WTC11 (cell line): ENCODE results near the gene TOB1. TPM values are rescaled to one million over a fixed set of nuclear protein-coding genes. Genes with fewer than 3 reads are reported as not detected.

Experiments used
- ATAC-seq: fragments of 200-7000 bp; cut with Tn5 transposase; 2 replicates; pipeline ENCODE4 v1.10.0; 2021; ENCODE audit warnings: mild to moderate bottlenecking, moderate library complexity
- CTCF ChIA-PET: fragments of 300-600 bp; sonication (Branson Sonifier 250); formaldehyde crosslinking; loops from one replicate; lab custom pipeline; 2021; ENCODE audit warnings: antibody characterized with exemption; lab: Charles Lee
- POLR2A ChIA-PET: fragments of 350-600 bp; sonication (Branson Sonifier 250); formaldehyde crosslinking; loops from one replicate; lab custom pipeline; 2021; ENCODE audit warnings: antibody characterized with exemption; lab: Charles Lee
- DNase-seq: peaks from one replicate; pipeline ENCODE4 v3.0.0; 2021; ENCODE audit warnings: low spot score
- H3K27ac Mint-ChIP-seq: 2 replicates; pipeline ENCODE4 v1.8.0; 2021; ENCODE audit warnings: mixed read lengths
- H3K27me3 Mint-ChIP-seq: 2 replicates; pipeline ENCODE4 v1.8.0; 2021; ENCODE audit warnings: low read depth, mild to moderate bottlenecking, moderate library complexity, mixed read lengths
- H3K36me3 Mint-ChIP-seq: 2 replicates; pipeline ENCODE4 v1.8.0; 2021; ENCODE audit warnings: mixed read lengths
- H3K4me1 Mint-ChIP-seq: 2 replicates; pipeline ENCODE4 v1.8.0; 2022; ENCODE audit warnings: mixed read lengths
- H3K4me3 Mint-ChIP-seq: 2 replicates; pipeline ENCODE4 v1.8.0; 2021; ENCODE audit warnings: mild to moderate bottlenecking, moderate library complexity, mixed read lengths
- H3K9me3 Mint-ChIP-seq: 2 replicates; pipeline ENCODE4 v1.8.0; 2021; ENCODE audit warnings: mixed read lengths
- GABPB1 ChIP-seq: sonication (generic); formaldehyde crosslinking; IDR thresholded peaks from 2 replicates; pipeline ENCODE4 v1.8.1; 2023; ENCODE audit warnings: mild to moderate bottlenecking, missing genetic modification reagents
- KAT7 ChIP-seq: sonication (generic); formaldehyde crosslinking; IDR thresholded peaks from 2 replicates; pipeline ENCODE4 v1.8.1; 2023; ENCODE audit warnings: missing genetic modification reagents, mild to moderate bottlenecking, borderline replicate concordance
- NFE2L1 ChIP-seq: sonication (generic); formaldehyde crosslinking; IDR thresholded peaks from 2 replicates; pipeline ENCODE4 v1.8.1; 2023; ENCODE audit warnings: missing genetic modification reagents
- NR1H2 ChIP-seq: sonication (generic); formaldehyde crosslinking; IDR thresholded peaks from 2 replicates; pipeline ENCODE4 v1.9.0; 2021; ENCODE audit warnings: mild to moderate bottlenecking, moderate library complexity, missing genetic modification reagents
- SMAD3 ChIP-seq: sonication (generic); formaldehyde crosslinking; IDR thresholded peaks from 2 replicates; pipeline ENCODE4 v1.8.0; 2022; ENCODE audit warnings: missing genetic modification reagents, mild to moderate bottlenecking, borderline replicate concordance
- ZBTB21 ChIP-seq: sonication (generic); formaldehyde crosslinking; IDR thresholded peaks from 2 replicates; pipeline ENCODE4 v1.8.1; 2023; ENCODE audit warnings: mild to moderate bottlenecking, missing genetic modification reagents, borderline replicate concordance
- total RNA-seq: library from RNA; stranded (reverse); gene quantifications from 3 replicates; pipeline ENCODE4 v1.2.3, GENCODE V29; 2021
- TF ChIP-seq, protein P1 (sequence below): sonication (generic); formaldehyde crosslinking; IDR thresholded peaks from 2 replicates; pipeline ENCODE4 v1.8.0; 2022; ENCODE audit warnings: mild to moderate bottlenecking, missing genetic modification reagents
- TF ChIP-seq, protein P2 (sequence below): sonication (generic); formaldehyde crosslinking; IDR thresholded peaks from 2 replicates; pipeline ENCODE4 v1.8.1; 2023; ENCODE audit warnings: mild to moderate bottlenecking, missing genetic modification reagents
- TF ChIP-seq, protein P3 (sequence below): sonication (generic); formaldehyde crosslinking; IDR thresholded peaks from 2 replicates; pipeline ENCODE4 v1.8.1; 2023; ENCODE audit warnings: mild to moderate bottlenecking, moderate library complexity, missing genetic modification reagents
- TF ChIP-seq, protein P4 (sequence below): sonication (generic); formaldehyde crosslinking; IDR thresholded peaks from 2 replicates; pipeline ENCODE4 v1.8.0; 2023; ENCODE audit warnings: missing genetic modification reagents, mild to moderate bottlenecking, borderline replicate concordance
- TF ChIP-seq, protein P5 (sequence below): sonication (generic); formaldehyde crosslinking; IDR thresholded peaks from 2 replicates; pipeline ENCODE4 v1.8.1; 2023; ENCODE audit warnings: mild to moderate bottlenecking, missing genetic modification reagents
- TF ChIP-seq, protein P6 (sequence below): fragments of 200-600 bp; IDR thresholded peaks from 2 replicates; pipeline ENCODE4 v1.8.0; 2022; ENCODE audit warnings: antibody characterized with exemption

Gene TOB1
- total RNA-seq, 1 experiment from 2014 or later, result 36.0 TPM

DNA sequence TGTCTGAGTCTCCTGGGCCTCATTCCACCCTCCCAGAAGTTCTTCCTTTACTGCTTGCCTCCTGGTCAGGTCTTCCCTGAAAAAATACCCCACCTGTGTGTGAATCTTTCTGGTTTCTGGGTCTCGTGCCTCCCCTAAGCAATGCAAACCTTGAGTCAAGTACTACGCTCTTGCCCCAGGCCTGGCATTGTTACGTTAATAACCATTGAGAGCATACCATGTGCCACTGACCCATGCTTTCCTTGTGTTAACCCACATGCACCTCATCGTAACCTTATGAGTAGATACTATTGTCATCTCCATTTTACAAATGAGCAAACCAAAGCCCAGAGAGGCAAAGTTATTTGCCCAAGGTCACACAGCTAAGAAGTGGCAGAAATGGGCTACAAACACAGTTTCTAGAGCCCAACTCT lies 25.4 kb upstream of the TOB1 start:
- Mint-ChIP-seq H3K27me3 (peaks cover 3% of the 10 kb centered on the region; the same call in 1 of the 2 replicates), H3K27ac (peak overlapping the region; percentile 80), H3K36me3 (no peaks in the 10 kb centered on the region), H3K4me1 (peaks cover 43% of the 10 kb centered on the region), H3K9me3 (no peaks in the 10 kb centered on the region), H3K4me3 (no peak overlapping the region)
- ChIA-PET POLR2A (interaction anchor here (0.6 to 1.5 kb wide), 2 partner anchors 25 to 200 kb away, joined by 3 to 6 read pairs; partner anchors contain the start of gene TOB1), CTCF (no interaction called here)
- ATAC-seq (peak; percentile 60), DNase-seq (no peak)
- TF ChIP-seq, protein P1, sequence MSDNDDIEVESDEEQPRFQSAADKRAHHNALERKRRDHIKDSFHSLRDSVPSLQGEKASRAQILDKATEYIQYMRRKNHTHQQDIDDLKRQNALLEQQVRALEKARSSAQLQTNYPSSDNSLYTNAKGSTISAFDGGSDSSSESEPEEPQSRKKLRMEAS (CRISPR knock-in tag), result peak; percentile 23; the same call in 1 of the 2 replicates
- no peak for TF ChIP-seq NFE2L1 (CRISPR knock-in tag)

DNA sequence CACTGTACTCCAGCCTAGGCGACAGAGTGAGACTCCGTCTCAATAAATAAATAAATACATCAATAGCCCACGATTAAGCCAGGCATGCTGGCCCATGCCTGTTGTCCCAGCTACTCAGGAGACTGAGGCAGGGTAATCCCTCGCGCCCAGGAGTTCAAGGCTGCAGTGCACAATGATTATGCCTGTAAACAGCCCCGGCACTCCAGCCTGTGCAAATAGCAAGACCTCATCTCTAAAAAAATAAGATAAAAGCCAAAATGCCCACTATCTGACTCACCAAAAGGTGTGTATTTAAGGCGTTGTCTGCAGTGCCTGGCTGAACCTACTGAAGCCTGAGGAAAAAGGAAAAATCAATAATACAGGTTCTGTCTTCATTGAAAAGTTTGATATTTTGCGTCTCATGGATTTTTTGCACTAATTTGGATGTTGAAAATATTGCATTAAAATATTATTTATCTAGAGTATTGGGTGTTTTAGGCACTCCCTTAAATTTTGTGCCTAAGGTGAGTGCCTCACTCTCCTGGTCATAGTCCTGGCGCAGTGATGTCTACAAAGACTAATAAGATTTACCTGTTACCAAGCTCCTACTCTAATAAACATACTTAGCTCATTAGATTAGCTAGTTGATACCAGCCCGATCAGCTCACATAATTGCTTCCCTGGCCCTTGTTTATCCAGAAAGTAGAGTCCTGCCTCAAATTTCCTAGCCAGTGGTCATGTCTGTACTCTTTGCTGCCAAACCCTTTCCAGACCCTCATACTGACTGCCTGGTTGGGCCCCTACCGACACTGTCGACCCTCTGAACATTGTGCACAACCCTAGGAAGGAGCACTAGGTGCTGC lies 24.7 kb upstream of the TOB1 start:
- Mint-ChIP-seq H3K27ac (peak overlapping the region; percentile 80), H3K27me3 (peaks cover 3% of the 10 kb centered on the region; the same call in 1 of the 2 replicates), H3K4me1 (peaks cover 43% of the 10 kb centered on the region), H3K4me3 (no peak overlapping the region)
- peak; percentile 30; the same call in 1 of the 2 replicates for TF ChIP-seq GABPB1 (CRISPR knock-in tag)
- TF ChIP-seq ZBTB21 (CRISPR knock-in tag), result no peak
- TF ChIP-seq, all 79 proteins: peak for 1
- ChIA-PET POLR2A (interaction anchor here (0.6 kb wide), 1 partner anchor 201 kb away, joined by 3 read pairs; no protein-coding TSS in a partner anchor), CTCF (interaction anchor here (0.5 to 1.3 kb wide), 3 partner anchors 12 to 28 kb away, joined by 3 to 4 read pairs (median 3); no protein-coding TSS in a partner anchor)
- ATAC-seq (peak; percentile 9; the same call in 1 of the 2 replicates), DNase-seq (no peak)
- Mint-ChIP-seq H3K36me3 (no peaks in the 10 kb centered on the region), H3K9me3 (no peaks in the 10 kb centered on the region)

DNA sequence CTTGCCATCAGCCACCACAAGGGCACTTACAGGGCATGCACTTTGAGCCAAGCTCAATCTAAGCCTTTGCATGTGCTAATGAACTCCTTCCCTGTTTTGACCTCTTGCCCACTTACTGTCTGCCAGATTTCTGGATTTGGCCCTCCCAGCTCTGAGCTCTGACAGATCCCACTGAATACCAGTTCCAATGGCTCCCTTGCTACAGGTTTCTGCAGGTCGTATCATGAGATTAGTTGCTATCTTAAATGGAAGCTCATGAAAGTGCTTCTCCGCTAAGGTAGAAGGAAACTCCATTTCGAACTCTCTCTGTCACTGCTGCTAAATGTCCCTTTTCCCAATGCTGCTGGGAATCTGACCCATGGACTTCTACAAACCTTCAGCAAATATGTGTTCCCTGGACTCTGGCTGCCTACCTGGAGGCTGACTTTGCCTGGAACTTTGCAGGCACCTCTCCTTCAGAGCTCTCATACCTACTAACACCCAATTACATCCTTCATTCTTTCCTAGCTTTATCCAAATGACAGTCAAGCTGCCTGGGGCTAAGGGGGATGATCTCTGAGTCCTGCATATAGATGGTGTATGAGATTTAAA lies 23.5 kb upstream of the TOB1 start:
- peaks cover 43% of the 10 kb centered on the region for H3K4me1 Mint-ChIP-seq
- H3K4me3 Mint-ChIP-seq, result no peak overlapping the region
- DNase-seq, result no peak
- no peaks in the 10 kb centered on the region for H3K36me3 Mint-ChIP-seq
- ChIA-PET POLR2A (interaction anchor here (1.2 kb wide), 1 partner anchor 23 kb away, joined by 5 read pairs; the partner anchor contains the start of gene TOB1), CTCF (interaction anchor here (0.8 to 1.4 kb wide), 7 partner anchors 10 to 106 kb away, joined by 3 to 9 read pairs (median 4); no protein-coding TSS in a partner anchor)
- H3K27ac Mint-ChIP-seq, result no peak overlapping the region
- ATAC-seq, result peak; percentile 31; the same call in 1 of the 2 replicates
- H3K9me3 Mint-ChIP-seq, result no peaks in the 10 kb centered on the region
- peaks cover 3% of the 10 kb centered on the region; the same call in 1 of the 2 replicates for H3K27me3 Mint-ChIP-seq
- TF ChIP-seq, protein P2, sequence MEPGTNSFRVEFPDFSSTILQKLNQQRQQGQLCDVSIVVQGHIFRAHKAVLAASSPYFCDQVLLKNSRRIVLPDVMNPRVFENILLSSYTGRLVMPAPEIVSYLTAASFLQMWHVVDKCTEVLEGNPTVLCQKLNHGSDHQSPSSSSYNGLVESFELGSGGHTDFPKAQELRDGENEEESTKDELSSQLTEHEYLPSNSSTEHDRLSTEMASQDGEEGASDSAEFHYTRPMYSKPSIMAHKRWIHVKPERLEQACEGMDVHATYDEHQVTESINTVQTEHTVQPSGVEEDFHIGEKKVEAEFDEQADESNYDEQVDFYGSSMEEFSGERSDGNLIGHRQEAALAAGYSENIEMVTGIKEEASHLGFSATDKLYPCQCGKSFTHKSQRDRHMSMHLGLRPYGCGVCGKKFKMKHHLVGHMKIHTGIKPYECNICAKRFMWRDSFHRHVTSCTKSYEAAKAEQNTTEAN (CRISPR knock-in tag), result no peak
- TF ChIP-seq, protein P3, sequence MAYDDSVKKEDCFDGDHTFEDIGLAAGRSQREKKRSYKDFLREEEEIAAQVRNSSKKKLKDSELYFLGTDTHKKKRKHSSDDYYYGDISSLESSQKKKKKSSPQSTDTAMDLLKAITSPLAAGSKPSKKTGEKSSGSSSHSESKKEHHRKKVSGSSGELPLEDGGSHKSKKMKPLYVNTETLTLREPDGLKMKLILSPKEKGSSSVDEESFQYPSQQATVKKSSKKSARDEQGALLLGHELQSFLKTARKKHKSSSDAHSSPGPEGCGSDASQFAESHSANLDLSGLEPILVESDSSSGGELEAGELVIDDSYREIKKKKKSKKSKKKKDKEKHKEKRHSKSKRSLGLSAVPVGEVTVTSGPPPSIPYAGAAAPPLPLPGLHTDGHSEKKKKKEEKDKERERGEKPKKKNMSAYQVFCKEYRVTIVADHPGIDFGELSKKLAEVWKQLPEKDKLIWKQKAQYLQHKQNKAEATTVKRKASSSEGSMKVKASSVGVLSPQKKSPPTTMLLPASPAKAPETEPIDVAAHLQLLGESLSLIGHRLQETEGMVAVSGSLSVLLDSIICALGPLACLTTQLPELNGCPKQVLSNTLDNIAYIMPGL (CRISPR knock-in tag), result no peak
- TF ChIP-seq NR1H2 (CRISPR knock-in tag), result no peak
- TF ChIP-seq, protein P4, sequence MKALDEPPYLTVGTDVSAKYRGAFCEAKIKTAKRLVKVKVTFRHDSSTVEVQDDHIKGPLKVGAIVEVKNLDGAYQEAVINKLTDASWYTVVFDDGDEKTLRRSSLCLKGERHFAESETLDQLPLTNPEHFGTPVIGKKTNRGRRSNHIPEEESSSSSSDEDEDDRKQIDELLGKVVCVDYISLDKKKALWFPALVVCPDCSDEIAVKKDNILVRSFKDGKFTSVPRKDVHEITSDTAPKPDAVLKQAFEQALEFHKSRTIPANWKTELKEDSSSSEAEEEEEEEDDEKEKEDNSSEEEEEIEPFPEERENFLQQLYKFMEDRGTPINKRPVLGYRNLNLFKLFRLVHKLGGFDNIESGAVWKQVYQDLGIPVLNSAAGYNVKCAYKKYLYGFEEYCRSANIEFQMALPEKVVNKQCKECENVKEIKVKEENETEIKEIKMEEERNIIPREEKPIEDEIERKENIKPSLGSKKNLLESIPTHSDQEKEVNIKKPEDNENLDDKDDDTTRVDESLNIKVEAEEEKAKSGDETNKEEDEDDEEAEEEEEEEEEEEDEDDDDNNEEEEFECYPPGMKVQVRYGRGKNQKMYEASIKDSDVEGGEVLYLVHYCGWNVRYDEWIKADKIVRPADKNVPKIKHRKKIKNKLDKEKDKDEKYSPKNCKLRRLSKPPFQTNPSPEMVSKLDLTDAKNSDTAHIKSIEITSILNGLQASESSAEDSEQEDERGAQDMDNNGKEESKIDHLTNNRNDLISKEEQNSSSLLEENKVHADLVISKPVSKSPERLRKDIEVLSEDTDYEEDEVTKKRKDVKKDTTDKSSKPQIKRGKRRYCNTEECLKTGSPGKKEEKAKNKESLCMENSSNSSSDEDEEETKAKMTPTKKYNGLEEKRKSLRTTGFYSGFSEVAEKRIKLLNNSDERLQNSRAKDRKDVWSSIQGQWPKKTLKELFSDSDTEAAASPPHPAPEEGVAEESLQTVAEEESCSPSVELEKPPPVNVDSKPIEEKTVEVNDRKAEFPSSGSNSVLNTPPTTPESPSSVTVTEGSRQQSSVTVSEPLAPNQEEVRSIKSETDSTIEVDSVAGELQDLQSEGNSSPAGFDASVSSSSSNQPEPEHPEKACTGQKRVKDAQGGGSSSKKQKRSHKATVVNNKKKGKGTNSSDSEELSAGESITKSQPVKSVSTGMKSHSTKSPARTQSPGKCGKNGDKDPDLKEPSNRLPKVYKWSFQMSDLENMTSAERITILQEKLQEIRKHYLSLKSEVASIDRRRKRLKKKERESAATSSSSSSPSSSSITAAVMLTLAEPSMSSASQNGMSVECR, result no peak
- no peak for TF ChIP-seq KAT7 (CRISPR knock-in tag)
- TF ChIP-seq, protein P5, sequence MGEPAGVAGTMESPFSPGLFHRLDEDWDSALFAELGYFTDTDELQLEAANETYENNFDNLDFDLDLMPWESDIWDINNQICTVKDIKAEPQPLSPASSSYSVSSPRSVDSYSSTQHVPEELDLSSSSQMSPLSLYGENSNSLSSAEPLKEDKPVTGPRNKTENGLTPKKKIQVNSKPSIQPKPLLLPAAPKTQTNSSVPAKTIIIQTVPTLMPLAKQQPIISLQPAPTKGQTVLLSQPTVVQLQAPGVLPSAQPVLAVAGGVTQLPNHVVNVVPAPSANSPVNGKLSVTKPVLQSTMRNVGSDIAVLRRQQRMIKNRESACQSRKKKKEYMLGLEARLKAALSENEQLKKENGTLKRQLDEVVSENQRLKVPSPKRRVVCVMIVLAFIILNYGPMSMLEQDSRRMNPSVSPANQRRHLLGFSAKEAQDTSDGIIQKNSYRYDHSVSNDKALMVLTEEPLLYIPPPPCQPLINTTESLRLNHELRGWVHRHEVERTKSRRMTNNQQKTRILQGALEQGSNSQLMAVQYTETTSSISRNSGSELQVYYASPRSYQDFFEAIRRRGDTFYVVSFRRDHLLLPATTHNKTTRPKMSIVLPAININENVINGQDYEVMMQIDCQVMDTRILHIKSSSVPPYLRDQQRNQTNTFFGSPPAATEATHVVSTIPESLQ (CRISPR knock-in tag), result no peak
- TF ChIP-seq SMAD3 (CRISPR knock-in tag), result no peak
- TF ChIP-seq, protein P6, sequence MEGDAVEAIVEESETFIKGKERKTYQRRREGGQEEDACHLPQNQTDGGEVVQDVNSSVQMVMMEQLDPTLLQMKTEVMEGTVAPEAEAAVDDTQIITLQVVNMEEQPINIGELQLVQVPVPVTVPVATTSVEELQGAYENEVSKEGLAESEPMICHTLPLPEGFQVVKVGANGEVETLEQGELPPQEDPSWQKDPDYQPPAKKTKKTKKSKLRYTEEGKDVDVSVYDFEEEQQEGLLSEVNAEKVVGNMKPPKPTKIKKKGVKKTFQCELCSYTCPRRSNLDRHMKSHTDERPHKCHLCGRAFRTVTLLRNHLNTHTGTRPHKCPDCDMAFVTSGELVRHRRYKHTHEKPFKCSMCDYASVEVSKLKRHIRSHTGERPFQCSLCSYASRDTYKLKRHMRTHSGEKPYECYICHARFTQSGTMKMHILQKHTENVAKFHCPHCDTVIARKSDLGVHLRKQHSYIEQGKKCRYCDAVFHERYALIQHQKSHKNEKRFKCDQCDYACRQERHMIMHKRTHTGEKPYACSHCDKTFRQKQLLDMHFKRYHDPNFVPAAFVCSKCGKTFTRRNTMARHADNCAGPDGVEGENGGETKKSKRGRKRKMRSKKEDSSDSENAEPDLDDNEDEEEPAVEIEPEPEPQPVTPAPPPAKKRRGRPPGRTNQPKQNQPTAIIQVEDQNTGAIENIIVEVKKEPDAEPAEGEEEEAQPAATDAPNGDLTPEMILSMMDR, result no peak
